Smooth muscle cell of trachea (primary cell): ENCODE measurements around the gene IFNL4. TPM values are rescaled to one million over a fixed set of nuclear protein-coding genes. Genes with fewer than 3 reads are reported as not detected.

ENCODE experiments used
- total RNA-seq: library from RNA; depleted of rRNA; stranded (reverse); fragments of >200 nt; gene quantifications from 2 replicates; pipeline ENCODE4 v1.2.1, GENCODE V29; 2014

Gene IFNL4
- not detected in 2 replicates for total RNA-seq

GRCh38 chr19:39248806-39249205, at the start of gene IFNL4:
Gene IFNL4, minus strand, starts transcription at chr19:39248856.

GRCh38 chr19:39296055-39296645, 47.5 kb upstream of the IFNL4 start, which contains the start of gene IFNL1:
Gene IFNL1, plus strand, starts transcription at chr19:39296407. Its CDS starts 15 bp downstream, at chr19:39296422.

GRCh38 chr19:39268085-39268484, 19.4 kb upstream of the IFNL4 start, which contains the start of gene IFNL2:
Gene IFNL2, plus strand, starts transcription at chr19:39268396. Its CDS starts 173 bp downstream, at chr19:39268569.

DNA sequence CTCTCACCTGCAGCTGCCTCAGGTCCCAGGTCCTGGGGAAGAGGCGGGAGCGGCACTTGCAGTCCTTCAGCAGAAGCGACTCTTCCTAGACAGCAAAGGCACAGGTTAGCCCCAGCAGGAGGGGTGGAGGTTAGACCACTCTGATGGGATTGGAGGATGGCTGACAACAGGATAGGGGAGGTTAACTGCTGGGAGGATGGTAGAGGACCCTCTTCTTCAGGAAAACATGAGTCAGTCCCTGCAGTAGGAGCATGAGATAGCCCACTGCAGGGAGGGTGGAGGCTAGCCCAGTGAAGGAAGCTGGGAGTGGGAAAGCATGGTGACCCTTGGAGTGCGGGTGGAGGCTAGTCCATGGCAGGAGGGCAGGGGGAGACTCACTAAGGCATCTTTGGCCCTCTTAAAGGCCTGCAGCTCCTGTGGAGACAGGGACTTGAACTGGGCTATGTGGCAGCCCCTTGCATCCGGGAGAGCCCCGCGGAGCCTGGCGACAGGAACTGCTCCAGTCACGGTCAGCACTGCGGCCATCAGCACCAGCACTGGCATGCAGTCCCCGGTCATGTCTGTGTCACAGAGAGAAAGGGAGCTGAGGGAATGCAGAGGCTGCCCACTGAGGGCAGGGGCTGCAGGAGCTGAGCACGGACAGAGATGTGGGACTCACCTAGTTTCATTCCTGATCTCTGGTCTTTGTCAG, 4.1 kb downstream of the IFNL4 start, which contains the start of gene IFNL3:
Gene IFNL3 (minus strand): TSS at position 597 of the 691 bp plus-strand sequence. CDS start 39 bp downstream, at position 558.

GRCh38 chr19:39203372-39204341, 45.0 kb downstream of the IFNL4 start, which contains the start of gene SYCN:
Gene SYCN, minus strand, starts transcription at chr19:39204263. Its CDS starts 9 bp downstream, at chr19:39204254.

DNA sequence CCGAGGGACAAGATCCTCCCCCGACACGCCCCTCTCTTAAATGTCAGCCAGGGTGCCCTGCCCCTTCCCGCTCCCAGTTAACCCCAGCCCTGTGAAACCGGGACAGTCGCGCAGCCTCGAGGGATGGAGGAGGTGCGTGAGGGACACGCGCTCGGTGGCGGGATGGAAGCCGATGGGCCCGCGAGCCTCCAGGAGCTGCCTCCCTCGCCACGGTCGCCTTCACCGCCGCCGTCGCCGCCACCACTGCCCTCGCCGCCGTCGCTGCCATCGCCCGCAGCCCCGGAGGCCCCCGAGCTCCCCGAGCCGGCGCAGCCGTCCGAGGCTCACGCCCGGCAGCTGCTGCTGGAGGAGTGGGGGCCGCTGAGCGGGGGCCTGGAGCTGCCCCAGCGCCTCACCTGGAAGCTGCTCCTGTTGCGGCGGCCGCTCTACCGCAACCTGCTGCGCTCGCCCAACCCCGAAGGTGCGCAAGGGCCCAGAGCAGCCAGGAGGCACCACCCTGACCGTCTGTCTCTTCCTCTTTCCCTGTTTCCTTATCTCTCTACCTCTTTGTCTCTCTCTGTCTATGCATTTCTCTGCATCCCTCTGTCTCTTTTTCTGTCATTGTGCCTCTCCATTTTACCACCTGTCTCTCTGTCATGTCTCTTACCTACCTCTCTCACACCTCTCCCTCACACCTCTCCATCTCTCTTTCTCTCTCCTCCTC, 51.6 kb downstream of the IFNL4 start, which contains the start of gene NCCRP1:
Gene NCCRP1 (plus strand): TSS at position 105 of the 703 bp plus-strand sequence. CDS start 19 bp downstream, at position 124.

Other genes starting within 250 kb of the IFNL4 start
- gene FBXO27, start 216.3 kb downstream of the IFNL4 start, total RNA-seq: 0.58 and 7.4 TPM in 2 replicates
- under 0.01 and 0.15 TPM in 2 replicates for gene ACP7, start 164.5 kb downstream of the IFNL4 start, total RNA-seq
- gene PAK4, start 123.1 kb downstream of the IFNL4 start, total RNA-seq: 7.8 and 11.8 TPM in 2 replicates
- gene NCCRP1, start 51.9 kb downstream of the IFNL4 start, total RNA-seq: under 0.01 TPM in 1 of 2 replicates, not detected in the other
- not detected in 2 replicates for gene SYCN, start 44.6 kb downstream of the IFNL4 start, total RNA-seq
- not detected in 2 replicates for gene IFNL3, start 3.9 kb downstream of the IFNL4 start, total RNA-seq
- gene IFNL2, start 19.5 kb upstream of the IFNL4 start, total RNA-seq: not detected in 2 replicates
- gene IFNL1, start 47.6 kb upstream of the IFNL4 start, total RNA-seq: not detected in 2 replicates
- 0.15 and 0.50 TPM in 2 replicates for gene LRFN1, start 72.0 kb upstream of the IFNL4 start, total RNA-seq
- not detected in 2 replicates for gene GMFG, start 87.2 kb upstream of the IFNL4 start, total RNA-seq
- 68.4 and 109 TPM in 2 replicates for gene SAMD4B, start 93.6 kb upstream of the IFNL4 start, total RNA-seq
- gene PAF1, start 142.2 kb upstream of the IFNL4 start, total RNA-seq: 36.2 and 42.3 TPM in 2 replicates
- gene MED29, start 142.5 kb upstream of the IFNL4 start, total RNA-seq: 17.9 and 34.4 TPM in 2 replicates
- 7.3 and 8.8 TPM in 2 replicates for gene ZFP36, start 158.0 kb upstream of the IFNL4 start, total RNA-seq
- gene PLEKHG2, start 163.8 kb upstream of the IFNL4 start, total RNA-seq: 13.1 and 25.5 TPM in 2 replicates
- gene RPS16, start 187.1 kb upstream of the IFNL4 start, total RNA-seq: 127 and 236 TPM in 2 replicates
- gene SUPT5H, start 196.7 kb upstream of the IFNL4 start, total RNA-seq: 54.5 and 81.5 TPM in 2 replicates
- 70.5 and 72.4 TPM in 2 replicates for gene TIMM50, start 232.0 kb upstream of the IFNL4 start, total RNA-seq